HG03520 (cell line): ENCODE results near the gene TGM2.

Experiments used
- ATAC-seq: cut with Tn5 transposase; IDR thresholded peaks from one replicate; pipeline ENCODE4 v1.9.1; 2021; ENCODE audit warnings: mild to moderate bottlenecking, moderate library complexity; ENCODE audit not compliant: unreplicated experiment

Gene TGM2

GRCh38 chr20:38162878-38163875 is 1.9 kb downstream of the TGM2 start:
- ATAC-seq, result no peak

- no peak for ATAC-seq
Measured at GRCh38 chr20:38162149-38162548, 2.9 kb downstream of the TGM2 start.

- no peak for ATAC-seq
Measured at GRCh38 chr20:38161412-38161774, 3.7 kb downstream of the TGM2 start.

- no peak for ATAC-seq
Measured at GRCh38 chr20:38159957-38160756, 4.9 kb downstream of the TGM2 start.

- no peak for ATAC-seq
Measured at GRCh38 chr20:38159566-38159956, 5.5 kb downstream of the TGM2 start.

GRCh38 chr20:38158701-38159351 is 6.2 kb downstream of the TGM2 start:
- no peak for ATAC-seq

GRCh38 chr20:38157635-38158495 is 7.2 kb downstream of the TGM2 start:
- ATAC-seq, result no peak

GRCh38 chr20:38156888-38157634 is 8.0 kb downstream of the TGM2 start:
- no peak for ATAC-seq

- no peak for ATAC-seq
Measured at GRCh38 chr20:38156280-38156679, 8.8 kb downstream of the TGM2 start.

GRCh38 chr20:38155811-38156210 is 9.3 kb downstream of the TGM2 start:
- no peak for ATAC-seq

GRCh38 chr20:38153401-38153800 is 11.7 kb downstream of the TGM2 start:
- no peak for ATAC-seq

- no peak for ATAC-seq
Measured at GRCh38 chr20:38152621-38153221, 12.3 kb downstream of the TGM2 start.

GRCh38 chr20:38152175-38152620 is 12.9 kb downstream of the TGM2 start:
- ATAC-seq, result no peak

GRCh38 chr20:38151455-38151854 is 13.6 kb downstream of the TGM2 start:
- no peak for ATAC-seq

GRCh38 chr20:38150335-38151170 is 14.5 kb downstream of the TGM2 start:
- ATAC-seq, result no peak

GRCh38 chr20:38148328-38149102 is 16.6 kb downstream of the TGM2 start:
- ATAC-seq, result no peak

GRCh38 chr20:38147751-38148150 is 17.3 kb downstream of the TGM2 start:
- no peak for ATAC-seq

GRCh38 chr20:38147163-38147562 is 17.9 kb downstream of the TGM2 start:
- ATAC-seq, result no peak
